Kidney (tissue), 14 donors: Measurements from ENCODE around the gene ASB10. TPM values are rescaled to one million over a fixed set of nuclear protein-coding genes. Genes with fewer than 3 reads are reported as not detected.
A peak's percentile ranks its signal among the peaks of the same experiment; 100 is the strongest.

Experiments used
- DNase-seq, 5 donors: peaks; one replicate each; pipeline ENCODE4 v3.0.0-alpha.2; 2013 to 2020
- FAIRE-seq: peaks from 2 replicates; lab custom pipeline; 2012; peaks lifted over from hg19 to GRCh38; lab: Jason Lieb, UNC
- H3K27ac ChIP-seq, 2 donors: one replicate each; pipeline ENCODE4 v1.7.0; 2013; ENCODE audit warnings: low read depth in 2 of 2, low read length in 2 of 2, inconsistent platforms in 1 of 2
- H3K27me3 ChIP-seq: one replicate; pipeline ENCODE4 v1.7.1; 2013; ENCODE audit warnings: low read length, inconsistent platforms; ENCODE audit not compliant: control insufficient read depth, insufficient read depth
- H3K36me3 ChIP-seq, 3 donors: one replicate each; pipeline versions ENCODE4 v1.7.0 to v1.7.1; 2013; ENCODE audit warnings: low read length in 3 of 3, control low read depth in 1 of 3, inconsistent platforms in 1 of 3; ENCODE audit not compliant: insufficient read depth in 3 of 3, control insufficient read depth in 2 of 3
- H3K4me1 ChIP-seq, 3 donors: one replicate each; pipeline versions ENCODE4 v1.7.0 to v1.7.1; 2013; ENCODE audit warnings: low read length in 3 of 3, inconsistent platforms in 1 of 3, low read depth in 1 of 3; ENCODE audit not compliant: control insufficient read depth in 2 of 3, insufficient read depth in 2 of 3
- H3K4me3 ChIP-seq, 3 donors: one replicate each; pipeline versions ENCODE4 v1.7.0 to v1.8.1; 2013; ENCODE audit warnings: low read length in 3 of 3, control low read depth in 1 of 3, inconsistent platforms in 1 of 3
- H3K9ac ChIP-seq, 3 donors: one replicate each; pipeline versions ENCODE4 v1.7.0 to v1.7.1; 2013; ENCODE audit warnings: low read length in 3 of 3, control low read depth in 1 of 3, inconsistent platforms in 1 of 3
- H3K9me3 ChIP-seq, 3 donors: one replicate each; pipeline versions ENCODE4 v1.7.0 to v1.7.1; 2013; ENCODE audit warnings: low read length in 3 of 3, control low read depth in 1 of 3, inconsistent platforms in 1 of 3; ENCODE audit not compliant: control insufficient read depth in 2 of 3, insufficient read depth in 1 of 3
- intact Hi-C: fragments of 100-400 bp; cut with DNase I; formaldehyde crosslinking; loops from one replicate; pipeline ENCODE4 v1.11.1; 2022
- polyA plus RNA-seq: library from polyadenylated mRNA; stranded (reverse); fragments of 350-450 nt; fragmentation: Illumina TruSeq; extraction: RNeasy Lipid Tissue Mini Kit (QIAGEN cat#74804); gene quantifications from one replicate; pipeline ENCODE4 v1.2.3, GENCODE V29; 2014; ENCODE audit warnings: low read depth, low replicate concordance; ENCODE audit not compliant: insufficient read depth
- total RNA-seq: library from RNA; stranded (reverse); fragmentation: NEBNext Ultra II Directional; extraction: Animal tissue kit (Norgen Biotek cat#: 25700); gene quantifications from one replicate; pipeline ENCODE4 v1.2.1, GENCODE V29; 2021
- TF ChIP-seq, protein P1 (sequence below): IDR thresholded peaks from 3 replicates; pipeline ENCODE4 v1.5.1; 2012; ENCODE audit warnings: mild to moderate bottlenecking, moderate library complexity, borderline replicate concordance; ENCODE audit not compliant: insufficient read depth; ENCODE audit errors: extremely low read depth
- donor health status: control.
- donor health status: control.
- donor health status: control.
- donor health status: control.
- donor health status: control.
- donor health status: DM: yes; HTN: yes; CAD: no.
- donor health status: Normal renal cell carcinoma (clear cell type).

ASB10 gene
- total and polyA plus RNA-seq, 2 donors from 2014 or later: 0.22 TPM; not detected in 1

DNA sequence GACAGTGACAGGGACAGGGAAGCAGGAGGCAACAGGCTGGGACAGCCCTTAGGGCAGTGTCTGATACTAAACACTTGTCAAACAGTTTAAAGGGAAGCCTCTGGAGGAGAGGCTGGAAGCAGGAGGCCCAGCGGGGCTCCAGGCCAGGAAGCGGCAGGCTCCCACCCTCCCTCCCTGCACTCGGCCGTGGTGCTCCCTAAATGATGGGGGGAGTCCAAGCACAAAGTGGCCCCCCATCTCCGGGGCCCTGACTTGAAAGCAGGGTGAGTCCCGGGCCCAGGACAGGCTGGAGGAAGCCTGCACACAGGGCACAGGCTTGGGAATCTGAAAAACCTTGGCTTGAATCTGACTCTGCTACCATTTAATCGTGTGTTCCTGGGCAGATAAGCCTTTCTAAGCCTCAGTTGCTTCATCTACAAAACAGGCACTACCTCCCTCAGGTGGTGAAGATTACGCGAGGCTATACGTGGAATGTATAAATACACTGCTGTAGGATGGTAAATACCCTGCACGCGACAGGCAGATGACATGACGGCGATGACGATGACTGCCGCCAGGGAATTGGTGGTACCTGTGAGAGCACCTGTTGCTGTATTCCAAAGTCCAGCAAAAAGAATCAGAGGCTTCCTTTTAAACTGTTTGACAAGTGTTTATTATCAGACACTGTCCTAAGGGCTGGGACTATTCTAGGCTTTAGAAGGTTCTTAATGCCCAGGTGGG is 53.6 kb downstream of the ASB10 start:
- Histone ChIP-seq H3K9ac (no peak overlapping the region), H3K27ac (no peak overlapping the region), H3K9me3 (no peaks in the 10 kb centered on the region), H3K27me3 (no peaks in the 10 kb centered on the region), H3K4me3 (no peak overlapping the region), H3K36me3 (peaks cover 0 to 35% (median 20%) of the 10 kb centered on the region in 3 donors), H3K4me1 (no peaks in the 10 kb centered on the region)
- intact Hi-C loops: no loop called here
- DNase-seq: no peak
- TF ChIP-seq, protein P1, sequence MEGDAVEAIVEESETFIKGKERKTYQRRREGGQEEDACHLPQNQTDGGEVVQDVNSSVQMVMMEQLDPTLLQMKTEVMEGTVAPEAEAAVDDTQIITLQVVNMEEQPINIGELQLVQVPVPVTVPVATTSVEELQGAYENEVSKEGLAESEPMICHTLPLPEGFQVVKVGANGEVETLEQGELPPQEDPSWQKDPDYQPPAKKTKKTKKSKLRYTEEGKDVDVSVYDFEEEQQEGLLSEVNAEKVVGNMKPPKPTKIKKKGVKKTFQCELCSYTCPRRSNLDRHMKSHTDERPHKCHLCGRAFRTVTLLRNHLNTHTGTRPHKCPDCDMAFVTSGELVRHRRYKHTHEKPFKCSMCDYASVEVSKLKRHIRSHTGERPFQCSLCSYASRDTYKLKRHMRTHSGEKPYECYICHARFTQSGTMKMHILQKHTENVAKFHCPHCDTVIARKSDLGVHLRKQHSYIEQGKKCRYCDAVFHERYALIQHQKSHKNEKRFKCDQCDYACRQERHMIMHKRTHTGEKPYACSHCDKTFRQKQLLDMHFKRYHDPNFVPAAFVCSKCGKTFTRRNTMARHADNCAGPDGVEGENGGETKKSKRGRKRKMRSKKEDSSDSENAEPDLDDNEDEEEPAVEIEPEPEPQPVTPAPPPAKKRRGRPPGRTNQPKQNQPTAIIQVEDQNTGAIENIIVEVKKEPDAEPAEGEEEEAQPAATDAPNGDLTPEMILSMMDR: no peak
- FAIRE-seq: no peak

DNA sequence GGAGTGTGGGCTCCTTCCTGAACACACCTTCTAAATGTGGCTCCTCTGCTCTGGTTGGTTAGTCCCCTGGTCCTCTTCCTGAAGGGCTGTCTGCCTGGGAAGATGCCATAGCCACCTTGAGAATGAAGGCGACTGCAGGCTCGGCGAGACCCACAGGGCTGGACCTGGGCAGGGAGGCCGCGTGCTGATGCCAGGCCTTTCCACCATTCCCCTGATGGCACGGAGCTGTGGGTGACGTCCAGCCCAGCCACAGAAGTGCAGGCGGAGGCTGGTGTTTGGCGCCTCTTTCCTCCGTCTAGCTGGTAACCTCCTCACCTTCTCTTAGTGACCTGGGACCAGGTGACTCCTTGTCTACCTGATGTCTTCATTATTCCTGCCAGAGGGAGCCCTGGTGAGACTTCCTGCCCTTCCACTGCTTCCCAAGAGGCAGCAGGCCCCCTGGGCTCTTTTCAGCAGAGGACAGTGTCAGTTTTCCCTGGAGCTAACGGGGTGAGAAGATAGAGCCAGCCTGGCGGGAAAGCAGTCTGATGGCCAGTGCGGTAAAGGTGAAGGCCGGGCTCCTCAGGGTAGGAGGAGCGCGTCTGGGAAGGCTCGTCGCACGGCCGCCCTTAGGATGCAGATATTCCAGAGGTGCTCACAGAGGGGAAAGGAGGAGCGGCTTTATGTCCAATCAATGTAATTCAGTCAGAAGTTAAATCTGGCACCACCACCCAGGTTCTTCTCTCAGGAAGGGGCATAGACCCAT is 54.4 kb downstream of the ASB10 start:
- no peaks in the 10 kb centered on the region for H3K4me1 ChIP-seq
- H3K36me3 ChIP-seq: peaks cover 0 to 42% (median 24%) of the 10 kb centered on the region in 3 donors
- H3K9ac ChIP-seq: no peak overlapping the region
- no peaks in the 10 kb centered on the region for H3K27me3 ChIP-seq
- H3K27ac ChIP-seq: no peak overlapping the region
- intact Hi-C loops: no loop called here
- H3K4me3 ChIP-seq: no peak overlapping the region
- H3K9me3 ChIP-seq: no peaks in the 10 kb centered on the region
- TF ChIP-seq, protein P1: no peak
- DNase-seq (peak in 1 of 5 donors; percentile 43), FAIRE-seq (no peak)

DNA sequence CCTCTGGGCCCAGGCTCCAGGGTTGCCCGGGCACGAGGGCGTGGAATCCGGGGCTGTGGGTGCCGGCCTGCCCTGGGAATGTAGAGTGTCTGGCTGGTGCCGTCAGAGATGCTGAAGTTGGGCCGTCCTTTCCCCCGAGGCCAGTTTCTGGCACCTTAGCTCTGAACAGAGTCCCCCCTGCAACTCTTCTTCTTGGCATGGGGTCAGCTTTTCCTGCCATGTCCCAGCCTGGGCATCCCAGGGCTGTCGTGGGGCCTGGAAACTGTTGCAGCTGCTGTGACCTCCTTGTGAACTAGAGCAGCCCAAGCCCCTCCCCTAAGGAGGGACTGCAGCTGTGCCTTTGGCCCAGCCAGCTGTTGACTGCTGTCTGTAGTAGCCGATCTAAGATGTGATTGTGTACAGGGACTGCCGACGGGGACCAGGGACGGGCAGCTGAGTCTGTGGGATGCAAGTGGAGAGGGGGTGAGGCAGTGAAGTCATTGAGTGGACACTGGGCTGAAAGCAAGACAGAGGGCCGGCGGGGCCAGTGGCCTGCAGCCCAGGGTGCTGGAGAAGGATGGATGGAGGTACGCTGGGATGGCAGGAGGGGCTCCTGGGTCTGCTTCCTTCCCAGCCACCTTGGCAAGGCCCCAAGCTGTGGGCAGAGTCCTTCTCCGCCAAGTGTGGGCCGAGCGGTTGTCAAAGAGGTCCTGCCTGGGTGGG is 55.3 kb downstream of the ASB10 start:
- intact Hi-C loops: no loop called here
- H3K36me3 ChIP-seq: peaks cover 0 to 45% (median 24%) of the 10 kb centered on the region in 3 donors
- H3K9me3 ChIP-seq: no peaks in the 10 kb centered on the region
- H3K9ac ChIP-seq: no peak overlapping the region
- H3K27ac ChIP-seq: no peak overlapping the region
- peak; percentile 57 to 88 (median 62) for DNase-seq
- H3K27me3 ChIP-seq: no peaks in the 10 kb centered on the region
- TF ChIP-seq, protein P1: no peak
- FAIRE-seq: no peak
- no peak overlapping the region for H3K4me3 ChIP-seq
- H3K4me1 ChIP-seq: no peaks in the 10 kb centered on the region
